Prostate gland (tissue), 2 donors: ENCODE data around the gene GKAP1. TPM values are rescaled to one million over a fixed set of nuclear protein-coding genes. Genes with fewer than 3 reads are reported as not detected.
"Not testable (repeated sequence)": the region's sequence is repeated elsewhere in the genome, so short reads cannot be mapped to it uniquely, and the experiment has no call there.

Experiments used
- DNase-seq: peaks from one replicate; pipeline ENCODE4 v3.0.0-alpha.2; 2019; ENCODE audit warnings: low spot score
- H3K27ac ChIP-seq, 2 donors: fragments of 200-600 bp; sonication (generic); 2 replicates each; pipeline ENCODE4 v1.5.1; 2017 to 2019
- H3K27me3 ChIP-seq: fragments of 200-600 bp; sonication (generic); replicated peaks from 2 replicates; pipeline ENCODE4 v1.5.1; 2019; ENCODE audit not compliant: insufficient read depth
- H3K36me3 ChIP-seq, 2 donors: fragments of 200-600 bp; sonication (generic); 1 replicate in 1 of 2; 2 replicates in 1 of 2; pipeline versions ENCODE4 v1.5.1 to v1.8.1; 2017 to 2019
- H3K4me1 ChIP-seq: fragments of 200-600 bp; sonication (generic); replicated peaks from 2 replicates; pipeline ENCODE4 v1.5.1; 2019
- H3K4me3 ChIP-seq, 2 donors: fragments of 200-600 bp; sonication (generic); 2 replicates each; pipeline ENCODE4 v1.5.1; 2017 to 2019
- H3K9me3 ChIP-seq: fragments of 200-600 bp; sonication (generic); 2 replicates; pipeline ENCODE4 v1.5.1; 2017
- CTCF ChIP-seq, 4 experiments: fragments of 200-600 bp in 2 of 4; fragments of 450-650 bp in 2 of 4; sonication (generic) in 2 of 4; IDR thresholded peaks; 1 replicate in 3 of 4; 2 replicates in 1 of 4; pipeline ENCODE4 v1.5.1; 2016 to 2019; ENCODE audit warnings: antibody characterized with exemption in 4 of 4, mild to moderate bottlenecking in 2 of 4, moderate library complexity in 2 of 4
- POLR2A ChIP-seq: fragments of 450-650 bp; IDR thresholded peaks from one replicate; pipeline ENCODE4 v1.6.1; 2016; ENCODE audit warnings: antibody characterized with exemption, mild to moderate bottlenecking
- POLR2AphosphoS5 ChIP-seq: sonication (generic); formaldehyde crosslinking; IDR thresholded peaks from one replicate; pipeline ENCODE4 v1.6.1; 2017; ENCODE audit warnings: antibody characterized with exemption
- WGBS: methylation state at CpG from one replicate; pipeline ENCODE4 v1.1.5; 2018; 5-methylcytosine and 5-hydroxymethylcytosine counted together
- intact Hi-C: fragments of 100-400 bp; cut with DNase I; formaldehyde crosslinking; loops from one replicate; pipeline ENCODE4 v1.14.2; 2022
- total RNA-seq, 2 donors: library from RNA; depleted of rRNA; stranded (reverse); fragments of >200 nt; gene quantifications; one replicate each; pipeline ENCODE4 v1.1.0, GENCODE V29; 2016

Gene GKAP1
- total RNA-seq, 2 donors from 2014 or later: 10.2 to 26.1 TPM

- peak within 1 kb of the TSS; percentile 99 to 100 for H3K27ac ChIP-seq
- DNase-seq: peak; percentile 94
- H3K36me3 ChIP-seq: no peaks in the 10 kb centered on the region
- H3K4me1 ChIP-seq: no peaks in the 10 kb centered on the region
- under 1% methylated on average over 58 of the region's 67 CpGs for WGBS
- intact Hi-C loops: no loop called here
- peak within 1 kb of the TSS; percentile 94 to 97 for H3K4me3 ChIP-seq
- no peaks in the 10 kb centered on the region for H3K9me3 ChIP-seq
- H3K27me3 ChIP-seq: no peaks in the 10 kb centered on the region
- TF ChIP-seq CTCF (IDR thresholded peaks at IDR 0.05) (peak in 2 of 4 experiments; percentile 30 to 41), POLR2AphosphoS5 (peak; percentile 86), POLR2A (peak; percentile 95)
Observed at GRCh38 chr9:83707768-83708514, 109.6 kb downstream of the GKAP1 start, which contains the start of gene UBQLN1. TSS of gene UBQLN1 (minus strand) at chr9:83707958. CDS start at chr9:83707679, 279 bp downstream.

GRCh38 chr9:83707518-83707767 lies 110.1 kb downstream of the GKAP1 start:
- DNase-seq: no peak
- Histone ChIP-seq H3K4me3 (peak overlapping the region; percentile 94 to 97), H3K9me3 (no peaks in the 10 kb centered on the region), H3K4me1 (no peaks in the 10 kb centered on the region), H3K27ac (peak overlapping the region; percentile 99 to 100), H3K27me3 (no peaks in the 10 kb centered on the region), H3K36me3 (no peaks in the 10 kb centered on the region)
- intact Hi-C loops: no loop called here
- TF ChIP-seq POLR2A (no peak), CTCF (IDR thresholded peaks at IDR 0.05) (no peak), POLR2AphosphoS5 (no peak)
- WGBS: under 1% methylated on average over 26 of the region's 26 CpGs

- H3K9me3 ChIP-seq: no peaks in the 10 kb centered on the region
- no peaks in the 10 kb centered on the region for H3K27me3 ChIP-seq
- H3K4me1 ChIP-seq: no peaks in the 10 kb centered on the region
- TF ChIP-seq POLR2A: no peak
- TF ChIP-seq POLR2AphosphoS5: no peak
- no peak for TF ChIP-seq CTCF (IDR thresholded peaks at IDR 0.05)
- H3K27ac ChIP-seq: peak overlapping the region; percentile 99 to 100
- peak; percentile 19 for DNase-seq
- intact Hi-C loops: no loop called here
- under 1% methylated on average over 42 of the region's 42 CpGs for WGBS
- no peaks in the 10 kb centered on the region for H3K36me3 ChIP-seq
- peak overlapping the region; percentile 94 to 97 for H3K4me3 ChIP-seq
Observed at GRCh38 chr9:83706676-83707517, 110.7 kb downstream of the GKAP1 start.

GRCh38 chr9:83705219-83705651 lies 112.3 kb downstream of the GKAP1 start:
- H3K9me3 ChIP-seq, DNase-seq, H3K36me3 ChIP-seq, H3K4me3 ChIP-seq, intact Hi-C loops, H3K27me3 ChIP-seq, H3K27ac ChIP-seq, H3K4me1 ChIP-seq: not testable (repeated sequence)
- WGBS: 98% methylated on average over 12 of the region's 12 CpGs

GRCh38 chr9:83701769-83702168 lies 115.8 kb downstream of the GKAP1 start:
- Histone ChIP-seq H3K4me3 (no peak overlapping the region), H3K9me3 (no peaks in the 10 kb centered on the region), H3K36me3 (no peaks in the 10 kb centered on the region), H3K4me1 (no peaks in the 10 kb centered on the region), H3K27ac (no peak overlapping the region), H3K27me3 (no peaks in the 10 kb centered on the region)
- TF ChIP-seq POLR2A: no peak
- TF ChIP-seq POLR2AphosphoS5: peak; percentile 67
- intact Hi-C loops: no loop called here
- WGBS: 31% methylated on average over 6 of the region's 6 CpGs
- no peak for DNase-seq
